HUDEP-2 (cell line): ENCODE data around the gene MMP2.

Experiments
- DNase-seq, 76 experiments: peaks; one replicate each; lab custom pipeline; 2025; ENCODE audit not compliant: unreplicated experiment in 76 of 76; lab: John Stamatoyannopoulos, UW

Gene MMP2

GRCh38 chr16:55491691-55492090, 12.7 kb downstream of the MMP2 start:
- DNase-seq = no peak

- DNase-seq = no peak
Observed at GRCh38 chr16:55492756-55493380, 13.9 kb downstream of the MMP2 start.

GRCh38 chr16:55494994-55495421, 16.0 kb downstream of the MMP2 start:
- DNase-seq = peak in 16 of 76 experiments; percentile 3 to 50 (median 23)

GRCh38 chr16:55495616-55496289, 16.8 kb downstream of the MMP2 start:
- DNase-seq = no peak

- no peak for DNase-seq
Observed at GRCh38 chr16:55496509-55497145, 17.6 kb downstream of the MMP2 start.

GRCh38 chr16:55497558-55497957, 18.6 kb downstream of the MMP2 start:
- DNase-seq = no peak

- no peak for DNase-seq
Observed at GRCh38 chr16:55498101-55498500, 19.1 kb downstream of the MMP2 start.

- DNase-seq = no peak
Observed at GRCh38 chr16:55499281-55499680, 20.3 kb downstream of the MMP2 start.

- peak in 10 of 76 experiments; percentile 1 to 30 (median 2) for DNase-seq
Observed at GRCh38 chr16:55499951-55500529, 21.0 kb downstream of the MMP2 start.

- peak in 8 of 76 experiments; percentile 2 to 31 (median 12) for DNase-seq
Observed at GRCh38 chr16:55500530-55501011, 21.6 kb downstream of the MMP2 start.

GRCh38 chr16:55501549-55502322, 22.7 kb downstream of the MMP2 start:
- DNase-seq = no peak

GRCh38 chr16:55502801-55503366, 23.9 kb downstream of the MMP2 start:
- DNase-seq = no peak

- DNase-seq = no peak
Observed at GRCh38 chr16:55503726-55504550, 24.9 kb downstream of the MMP2 start.

GRCh38 chr16:55505333-55506015, 26.5 kb downstream of the MMP2 start:
- no peak for DNase-seq

GRCh38 chr16:55506083-55506482, 27.1 kb downstream of the MMP2 start:
- DNase-seq = no peak

- DNase-seq = no peak
Observed at GRCh38 chr16:55506708-55507107, 27.7 kb downstream of the MMP2 start.

GRCh38 chr16:55508271-55508921, 29.4 kb downstream of the MMP2 start:
- no peak for DNase-seq
